ENCODE results near the gene SLC9A9.

The SLC9A9 gene

GRCh38 chr3:143634427-143634826 lies 213.8 kb downstream of the SLC9A9 start:
- no peak for DNase-seq

GRCh38 chr3:143633816-143634215 lies 214.5 kb downstream of the SLC9A9 start:
- DNase-seq = no peak

- DNase-seq = no peak
Observed at GRCh38 chr3:143629726-143630125, 218.5 kb downstream of the SLC9A9 start.

- DNase-seq = peak; percentile 5
Observed at GRCh38 chr3:143628971-143629370, 219.3 kb downstream of the SLC9A9 start.

- DNase-seq = peak; percentile 31
Observed at GRCh38 chr3:143627336-143627735, 220.9 kb downstream of the SLC9A9 start.

- DNase-seq = no peak
Observed at GRCh38 chr3:143619231-143619630, 229.0 kb downstream of the SLC9A9 start.

GRCh38 chr3:143617050-143617449 lies 231.2 kb downstream of the SLC9A9 start:
- no peak for DNase-seq

- no peak for DNase-seq
Observed at GRCh38 chr3:143613226-143613625, 235.0 kb downstream of the SLC9A9 start.

GRCh38 chr3:143612541-143612940 lies 235.7 kb downstream of the SLC9A9 start:
- no peak for DNase-seq

- DNase-seq = no peak
Observed at GRCh38 chr3:143608966-143609365, 239.3 kb downstream of the SLC9A9 start.

GRCh38 chr3:143605233-143605950 lies 242.9 kb downstream of the SLC9A9 start:
- DNase-seq = no peak

- DNase-seq = no peak
Observed at GRCh38 chr3:143604402-143605185, 243.7 kb downstream of the SLC9A9 start.

GRCh38 chr3:143603774-143604173 lies 244.5 kb downstream of the SLC9A9 start:
- DNase-seq = no peak

GRCh38 chr3:143601723-143602484 lies 246.4 kb downstream of the SLC9A9 start:
- DNase-seq = peak; percentile 7

- DNase-seq = no peak
Observed at GRCh38 chr3:143600756-143601718, 247.2 kb downstream of the SLC9A9 start.

GRCh38 chr3:143597774-143598652 lies 250.3 kb downstream of the SLC9A9 start:
- DNase-seq = no peak

GRCh38 chr3:143596957-143597642 lies 251.2 kb downstream of the SLC9A9 start:
- DNase-seq = no peak

GRCh38 chr3:143595456-143596077 lies 252.7 kb downstream of the SLC9A9 start:
- DNase-seq = no peak

GRCh38 chr3:143594206-143594605 lies 254.1 kb downstream of the SLC9A9 start:
- no peak for DNase-seq

- DNase-seq = no peak
Observed at GRCh38 chr3:143590660-143591059, 257.6 kb downstream of the SLC9A9 start.
